ENCODE data around the gene RPF1.
"Not testable (repeated sequence)": the region's sequence is repeated elsewhere in the genome, so short reads cannot be mapped to it uniquely, and the experiment has no call there.

GRCh38 chr1:84442747-84443646 is 36.1 kb upstream of the RPF1 start:
- TF ChIP-seq CTCF (IDR thresholded peaks at IDR 0.05; ENCODE audit: low read depth, low read length, missing input control); HNF4G (IDR thresholded peaks at IDR 0.05); GABPA (IDR thresholded peaks at IDR 0.05 in 1 of 2, conservative IDR thresholded peaks at IDR 0.05 in 1 of 2); EGR1 (IDR thresholded peaks at IDR 0.05; ENCODE audit: low read depth in 2 of 2); NR2F2 (IDR thresholded peaks at IDR 0.05); SP1 (IDR thresholded peaks at IDR 0.05); TAF1 (conservative IDR thresholded peaks at IDR 0.05); JUND (IDR thresholded peaks at IDR 0.05): not testable (repeated sequence)
- TF ChIP-seq, protein P1, sequence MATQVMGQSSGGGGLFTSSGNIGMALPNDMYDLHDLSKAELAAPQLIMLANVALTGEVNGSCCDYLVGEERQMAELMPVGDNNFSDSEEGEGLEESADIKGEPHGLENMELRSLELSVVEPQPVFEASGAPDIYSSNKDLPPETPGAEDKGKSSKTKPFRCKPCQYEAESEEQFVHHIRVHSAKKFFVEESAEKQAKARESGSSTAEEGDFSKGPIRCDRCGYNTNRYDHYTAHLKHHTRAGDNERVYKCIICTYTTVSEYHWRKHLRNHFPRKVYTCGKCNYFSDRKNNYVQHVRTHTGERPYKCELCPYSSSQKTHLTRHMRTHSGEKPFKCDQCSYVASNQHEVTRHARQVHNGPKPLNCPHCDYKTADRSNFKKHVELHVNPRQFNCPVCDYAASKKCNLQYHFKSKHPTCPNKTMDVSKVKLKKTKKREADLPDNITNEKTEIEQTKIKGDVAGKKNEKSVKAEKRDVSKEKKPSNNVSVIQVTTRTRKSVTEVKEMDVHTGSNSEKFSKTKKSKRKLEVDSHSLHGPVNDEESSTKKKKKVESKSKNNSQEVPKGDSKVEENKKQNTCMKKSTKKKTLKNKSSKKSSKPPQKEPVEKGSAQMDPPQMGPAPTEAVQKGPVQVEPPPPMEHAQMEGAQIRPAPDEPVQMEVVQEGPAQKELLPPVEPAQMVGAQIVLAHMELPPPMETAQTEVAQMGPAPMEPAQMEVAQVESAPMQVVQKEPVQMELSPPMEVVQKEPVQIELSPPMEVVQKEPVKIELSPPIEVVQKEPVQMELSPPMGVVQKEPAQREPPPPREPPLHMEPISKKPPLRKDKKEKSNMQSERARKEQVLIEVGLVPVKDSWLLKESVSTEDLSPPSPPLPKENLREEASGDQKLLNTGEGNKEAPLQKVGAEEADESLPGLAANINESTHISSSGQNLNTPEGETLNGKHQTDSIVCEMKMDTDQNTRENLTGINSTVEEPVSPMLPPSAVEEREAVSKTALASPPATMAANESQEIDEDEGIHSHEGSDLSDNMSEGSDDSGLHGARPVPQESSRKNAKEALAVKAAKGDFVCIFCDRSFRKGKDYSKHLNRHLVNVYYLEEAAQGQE (IDR thresholded peaks at IDR 0.05) = not testable (repeated sequence)
- TF ChIP-seq, protein P2, sequence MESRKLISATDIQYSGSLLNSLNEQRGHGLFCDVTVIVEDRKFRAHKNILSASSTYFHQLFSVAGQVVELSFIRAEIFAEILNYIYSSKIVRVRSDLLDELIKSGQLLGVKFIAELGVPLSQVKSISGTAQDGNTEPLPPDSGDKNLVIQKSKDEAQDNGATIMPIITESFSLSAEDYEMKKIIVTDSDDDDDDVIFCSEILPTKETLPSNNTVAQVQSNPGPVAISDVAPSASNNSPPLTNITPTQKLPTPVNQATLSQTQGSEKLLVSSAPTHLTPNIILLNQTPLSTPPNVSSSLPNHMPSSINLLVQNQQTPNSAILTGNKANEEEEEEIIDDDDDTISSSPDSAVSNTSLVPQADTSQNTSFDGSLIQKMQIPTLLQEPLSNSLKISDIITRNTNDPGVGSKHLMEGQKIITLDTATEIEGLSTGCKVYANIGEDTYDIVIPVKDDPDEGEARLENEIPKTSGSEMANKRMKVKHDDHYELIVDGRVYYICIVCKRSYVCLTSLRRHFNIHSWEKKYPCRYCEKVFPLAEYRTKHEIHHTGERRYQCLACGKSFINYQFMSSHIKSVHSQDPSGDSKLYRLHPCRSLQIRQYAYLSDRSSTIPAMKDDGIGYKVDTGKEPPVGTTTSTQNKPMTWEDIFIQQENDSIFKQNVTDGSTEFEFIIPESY (IDR thresholded peaks at IDR 0.05) = not testable (repeated sequence)
- TF ChIP-seq, protein P3, sequence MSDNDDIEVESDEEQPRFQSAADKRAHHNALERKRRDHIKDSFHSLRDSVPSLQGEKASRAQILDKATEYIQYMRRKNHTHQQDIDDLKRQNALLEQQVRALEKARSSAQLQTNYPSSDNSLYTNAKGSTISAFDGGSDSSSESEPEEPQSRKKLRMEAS (IDR thresholded peaks at IDR 0.05) = not testable (repeated sequence)
